CD4-positive, alpha-beta T cell (primary cell): ENCODE measurements around the gene RHOBTB3. TPM values are rescaled to one million over a fixed set of nuclear protein-coding genes. Genes with fewer than 3 reads are reported as not detected.

Experiments used
- ATAC-seq: fragments of 200-7000 bp; cut with Tn5 transposase; one replicate; pipeline ENCODE4 v1.10.0; 2022; ENCODE audit warnings: mild to moderate bottlenecking; ENCODE audit not compliant: poor library complexity
- CTCF ChIA-PET: fragments of 350-600 bp; sonication (Branson Sonifier 250); formaldehyde crosslinking; loops from one replicate; lab custom pipeline; 2021; ENCODE audit warnings: antibody characterized with exemption, inconsistent platforms; lab: Charles Lee
- POLR2A ChIA-PET: fragments of 350-600 bp; sonication (Branson Sonifier 250); formaldehyde crosslinking; loops from one replicate; lab custom pipeline; 2021; ENCODE audit warnings: antibody characterized with exemption, inconsistent platforms; lab: Charles Lee
- DNase-seq, 14 experiments: peaks; one replicate each; pipeline ENCODE4 v3.0.0-alpha.2; 2013 to 2020; ENCODE audit warnings: mixed read lengths in 2 of 14
- H3K27ac ChIP-seq, 2 donors: one replicate each; pipeline versions ENCODE4 v1.5.1 to v1.7.0; 2013; ENCODE audit warnings: low read length in 2 of 2, low read depth in 1 of 2, mild to moderate bottlenecking in 1 of 2
- H3K27me3 ChIP-seq, 2 experiments: 1 replicate in 1 of 2; 2 replicates in 1 of 2; pipeline versions ENCODE4 v1.6.1 to v1.7.0; 2013; ENCODE audit warnings: low read length in 2 of 2, control low read depth in 1 of 2, mild to moderate bottlenecking in 1 of 2, moderate library complexity in 1 of 2; ENCODE audit not compliant: insufficient read depth in 2 of 2, control insufficient read depth in 1 of 2
- H3K36me3 ChIP-seq: one replicate; pipeline ENCODE4 v1.6.1; 2013; ENCODE audit warnings: low read length, control low read depth; ENCODE audit not compliant: insufficient read depth
- H3K4me1 ChIP-seq: one replicate; pipeline ENCODE4 v1.6.1; 2013; ENCODE audit warnings: low read length, control low read depth; ENCODE audit not compliant: insufficient read depth
- H3K4me3 ChIP-seq: one replicate; pipeline ENCODE4 v1.5.1; 2013; ENCODE audit warnings: mild to moderate bottlenecking, low read length, moderate library complexity
- H3K9me3 ChIP-seq, 2 experiments: 1 replicate in 1 of 2; 2 replicates in 1 of 2; pipeline versions ENCODE4 v1.6.1 to v1.7.0; 2013; ENCODE audit warnings: low read length in 2 of 2, mild to moderate bottlenecking in 2 of 2, control low read depth in 1 of 2, moderate library complexity in 1 of 2; ENCODE audit not compliant: control insufficient read depth in 1 of 2, insufficient read depth in 1 of 2
- H3K27ac Mint-ChIP-seq: one replicate; pipeline ENCODE4 v1.8.0; 2020; ENCODE audit warnings: mixed read lengths
- H3K27me3 Mint-ChIP-seq: one replicate; pipeline ENCODE4 v1.8.0; 2021; ENCODE audit warnings: mixed read lengths
- H3K36me3 Mint-ChIP-seq: one replicate; pipeline ENCODE4 v1.8.0; 2021; ENCODE audit warnings: low read depth, mixed read lengths
- H3K4me1 Mint-ChIP-seq: one replicate; pipeline ENCODE4 v1.8.0; 2021; ENCODE audit warnings: low read depth, mixed read lengths
- H3K4me3 Mint-ChIP-seq: one replicate; pipeline ENCODE4 v1.8.0; 2020; ENCODE audit warnings: mild to moderate bottlenecking, mixed read lengths
- H3K9me3 Mint-ChIP-seq: one replicate; pipeline ENCODE4 v1.8.0; 2020; ENCODE audit warnings: mixed read lengths
- CTCF ChIP-seq: fragments of 200-600 bp; IDR thresholded peaks from one replicate; pipeline ENCODE4 v1.8.0; 2022; ENCODE audit warnings: antibody characterized with exemption, mild to moderate bottlenecking
- intact Hi-C, 2 experiments: fragments of 100-400 bp; cut with DNase I in 1 of 2; cut with micrococcal nuclease in 1 of 2; formaldehyde crosslinking; loops; one replicate each; pipeline versions ENCODE4 v1.15.1 to v1.9.0; 2023 to 2025; cut with DNase I, micrococcal nuclease
- total RNA-seq, 174 experiments: library from RNA in 2 of 174; stranded (reverse) in 2 of 174; gene quantifications; one replicate each; pipeline ENCODE4 v1.2.3 and lab custom pipeline; 2021 to 2026

The RHOBTB3 gene
- total RNA-seq, 2 experiments from 2014 or later: 3.8 to 4.3 TPM

- ATAC-seq (no peak), DNase-seq (no peak)
- POLR2A ChIA-PET: interaction anchor here (1.2 to 6.7 kb wide), 2 partner anchors 15 to 56 kb away, joined by 5 to 96 read pairs; partner anchors contain the start of gene GLRX
- H3K27me3 ChIP-seq: no peaks in the 10 kb centered on the region
- Mint-ChIP-seq H3K4me1 (peaks cover 47% of the 10 kb centered on the region), H3K27ac (peak overlapping the region; percentile 29), H3K27me3 (no peaks in the 10 kb centered on the region), H3K4me3 (no peak overlapping the region), H3K9me3 (no peaks in the 10 kb centered on the region), H3K36me3 (no peaks in the 10 kb centered on the region)
- H3K4me1 ChIP-seq: peaks cover 28% of the 10 kb centered on the region
- no peak overlapping the region for H3K27ac ChIP-seq
- H3K36me3 ChIP-seq: no peaks in the 10 kb centered on the region
- no peaks in the 10 kb centered on the region for H3K9me3 ChIP-seq
- no peak overlapping the region for H3K4me3 ChIP-seq
- no peak for TF ChIP-seq CTCF
- intact Hi-C loops: loop anchor here in 1 of 2 experiments (2.0 kb wide), 1 partner anchor 15 kb away; the partner anchor contains the start of gene GLRX
- CTCF ChIA-PET: interaction anchor here (1.0 to 4.5 kb wide), 4 partner anchors 9 to 56 kb away, joined by 3 to 35 read pairs (median 4); partner anchors contain the start of gene GLRX
Observed at GRCh38 chr5:95837492-95837891, 106.4 kb downstream of the RHOBTB3 start.

GRCh38 chr5:95838001-95838520 is 106.9 kb downstream of the RHOBTB3 start:
- Histone ChIP-seq H3K4me1 (peaks cover 29% of the 10 kb centered on the region), H3K27ac (no peak overlapping the region), H3K27me3 (no peaks in the 10 kb centered on the region), H3K36me3 (no peaks in the 10 kb centered on the region), H3K4me3 (no peak overlapping the region), H3K9me3 (no peaks in the 10 kb centered on the region)
- Mint-ChIP-seq H3K27me3 (no peaks in the 10 kb centered on the region), H3K4me1 (peaks cover 47% of the 10 kb centered on the region), H3K27ac (peak overlapping the region; percentile 29), H3K36me3 (no peaks in the 10 kb centered on the region), H3K9me3 (no peaks in the 10 kb centered on the region), H3K4me3 (no peak overlapping the region)
- intact Hi-C loops: no loop called here
- CTCF ChIA-PET: interaction anchor here (1.0 to 4.5 kb wide), 3 partner anchors 9 to 57 kb away, joined by 3 to 35 read pairs (median 4); partner anchors contain the start of gene GLRX
- no peak for TF ChIP-seq CTCF
- DNase-seq (no peak), ATAC-seq (no peak)
- POLR2A ChIA-PET: interaction anchor here (1.2 to 6.7 kb wide), 2 partner anchors 15 to 56 kb away, joined by 5 to 96 read pairs; partner anchors contain the start of gene GLRX

GRCh38 chr5:95838556-95838955 is 107.4 kb downstream of the RHOBTB3 start:
- Mint-ChIP-seq H3K36me3 (no peaks in the 10 kb centered on the region), H3K27me3 (no peaks in the 10 kb centered on the region), H3K4me1 (peaks cover 47% of the 10 kb centered on the region), H3K27ac (no peak overlapping the region), H3K4me3 (no peak overlapping the region), H3K9me3 (no peaks in the 10 kb centered on the region)
- no peak for TF ChIP-seq CTCF
- Histone ChIP-seq H3K4me3 (no peak overlapping the region), H3K9me3 (no peaks in the 10 kb centered on the region), H3K27me3 (no peaks in the 10 kb centered on the region), H3K27ac (no peak overlapping the region), H3K36me3 (no peaks in the 10 kb centered on the region), H3K4me1 (peaks cover 31% of the 10 kb centered on the region)
- DNase-seq (no peak), ATAC-seq (no peak)
- intact Hi-C loops: no loop called here
- POLR2A ChIA-PET: interaction anchor here (1.2 to 6.7 kb wide), 2 partner anchors 16 to 57 kb away, joined by 5 to 96 read pairs; partner anchors contain the start of gene GLRX
- CTCF ChIA-PET: interaction anchor here (1.0 to 1.1 kb wide), 2 partner anchors 57 kb away, joined by 4 read pairs; no protein-coding TSS in a partner anchor
